HG02973 (cell line): Measurements from ENCODE around the gene HSD17B14.

Experiments
- ATAC-seq: cut with Tn5 transposase; IDR thresholded peaks from one replicate; pipeline ENCODE4 v1.9.1; 2021; ENCODE audit warnings: moderate library complexity; ENCODE audit not compliant: unreplicated experiment

HSD17B14 gene

GRCh38 chr19:48830965-48831364, 5.3 kb downstream of the HSD17B14 start:
- ATAC-seq, result no peak

- ATAC-seq, result no peak
These were observed 6.2 kb downstream of the HSD17B14 start for GRCh38 chr19:48830088-48830487.

- no peak for ATAC-seq
These were observed 9.7 kb downstream of the HSD17B14 start for GRCh38 chr19:48826606-48827020.

GRCh38 chr19:48822514-48822913, 13.8 kb downstream of the HSD17B14 start:
- ATAC-seq, result no peak

- no peak for ATAC-seq
These were observed 14.7 kb downstream of the HSD17B14 start for GRCh38 chr19:48821633-48822032.

GRCh38 chr19:48819366-48819816, 16.9 kb downstream of the HSD17B14 start:
- ATAC-seq, result no peak

GRCh38 chr19:48818234-48818820, 18.0 kb downstream of the HSD17B14 start:
- ATAC-seq, result no peak

GRCh38 chr19:48817585-48818124, 18.6 kb downstream of the HSD17B14 start:
- ATAC-seq, result no peak

- no peak for ATAC-seq
These were observed 20.3 kb downstream of the HSD17B14 start for GRCh38 chr19:48815870-48816501.

- ATAC-seq, result no peak
These were observed 21.4 kb downstream of the HSD17B14 start for GRCh38 chr19:48814895-48815294.

GRCh38 chr19:48813123-48813913, 23.0 kb downstream of the HSD17B14 start:
- no peak for ATAC-seq

GRCh38 chr19:48812094-48812929, 24.0 kb downstream of the HSD17B14 start:
- no peak for ATAC-seq

- ATAC-seq, result no peak
These were observed 26.1 kb downstream of the HSD17B14 start for GRCh38 chr19:48810151-48810550.

GRCh38 chr19:48807590-48808308, 28.5 kb downstream of the HSD17B14 start:
- ATAC-seq, result no peak

GRCh38 chr19:48806818-48807589, 29.3 kb downstream of the HSD17B14 start:
- ATAC-seq, result no peak

- ATAC-seq, result no peak
These were observed 29.8 kb downstream of the HSD17B14 start for GRCh38 chr19:48806518-48806817.

- ATAC-seq, result no peak
These were observed 30.8 kb downstream of the HSD17B14 start for GRCh38 chr19:48805452-48805851.

- no peak for ATAC-seq
These were observed 31.8 kb downstream of the HSD17B14 start for GRCh38 chr19:48804496-48804895.

GRCh38 chr19:48802623-48803022, 33.7 kb downstream of the HSD17B14 start:
- ATAC-seq, result no peak
